GM19372 (cell line): ENCODE data around the gene IGHMBP2.

Experiments used
- ATAC-seq: cut with Tn5 transposase; IDR thresholded peaks from one replicate; pipeline ENCODE4 v1.9.1; 2021; ENCODE audit warnings: mild to moderate bottlenecking, low read depth, moderate library complexity; ENCODE audit not compliant: unreplicated experiment

Gene IGHMBP2

DNA sequence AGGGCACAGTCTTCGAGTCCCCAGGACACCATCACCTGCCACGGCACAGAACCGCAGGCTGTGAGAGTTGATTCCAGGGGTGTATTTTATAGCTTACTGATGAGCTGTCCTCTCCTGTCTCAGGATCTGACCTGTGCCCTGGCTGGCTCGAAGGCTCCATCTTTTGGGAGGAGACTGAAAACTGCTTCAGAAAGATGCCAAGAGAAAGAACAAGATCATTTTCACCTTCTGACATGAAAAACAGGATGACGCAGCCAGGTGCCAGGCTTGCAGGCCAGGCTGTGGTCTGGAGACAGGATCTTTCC, 74.9 kb downstream of the IGHMBP2 start:
- ATAC-seq = no peak

DNA sequence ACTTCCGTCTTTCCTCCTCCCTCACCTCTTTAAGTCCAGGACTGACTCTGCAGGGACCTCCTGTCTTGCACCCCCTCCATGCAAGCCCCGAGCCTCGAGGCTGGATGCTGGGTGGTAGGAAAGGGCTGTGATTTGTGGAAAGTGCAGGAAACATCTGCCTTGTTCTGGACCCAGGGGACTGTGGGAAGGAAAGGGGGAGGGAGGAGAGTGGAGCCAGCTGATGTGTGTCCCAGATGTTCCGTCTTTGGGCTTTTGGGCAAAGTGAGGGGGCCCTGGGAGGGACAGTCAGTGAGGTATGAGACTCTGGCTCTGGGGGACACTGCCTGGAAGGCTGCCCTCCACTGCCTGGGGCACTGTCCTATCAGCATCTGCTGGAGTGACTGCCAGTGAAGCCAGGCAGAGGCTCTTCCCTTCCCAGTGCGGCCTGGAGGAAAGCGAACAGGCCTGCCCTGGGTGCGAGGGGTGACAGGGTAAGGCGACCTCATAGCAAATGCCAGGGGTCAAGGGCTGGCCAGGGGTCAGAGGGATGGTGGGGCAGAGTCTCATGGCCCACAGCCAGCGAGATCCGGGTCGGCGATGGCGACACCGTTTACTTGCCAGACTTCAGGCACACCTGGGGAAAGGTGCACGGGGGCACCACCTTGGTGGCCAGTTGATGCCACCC, 75.4 kb downstream of the IGHMBP2 start:
- no peak for ATAC-seq

DNA sequence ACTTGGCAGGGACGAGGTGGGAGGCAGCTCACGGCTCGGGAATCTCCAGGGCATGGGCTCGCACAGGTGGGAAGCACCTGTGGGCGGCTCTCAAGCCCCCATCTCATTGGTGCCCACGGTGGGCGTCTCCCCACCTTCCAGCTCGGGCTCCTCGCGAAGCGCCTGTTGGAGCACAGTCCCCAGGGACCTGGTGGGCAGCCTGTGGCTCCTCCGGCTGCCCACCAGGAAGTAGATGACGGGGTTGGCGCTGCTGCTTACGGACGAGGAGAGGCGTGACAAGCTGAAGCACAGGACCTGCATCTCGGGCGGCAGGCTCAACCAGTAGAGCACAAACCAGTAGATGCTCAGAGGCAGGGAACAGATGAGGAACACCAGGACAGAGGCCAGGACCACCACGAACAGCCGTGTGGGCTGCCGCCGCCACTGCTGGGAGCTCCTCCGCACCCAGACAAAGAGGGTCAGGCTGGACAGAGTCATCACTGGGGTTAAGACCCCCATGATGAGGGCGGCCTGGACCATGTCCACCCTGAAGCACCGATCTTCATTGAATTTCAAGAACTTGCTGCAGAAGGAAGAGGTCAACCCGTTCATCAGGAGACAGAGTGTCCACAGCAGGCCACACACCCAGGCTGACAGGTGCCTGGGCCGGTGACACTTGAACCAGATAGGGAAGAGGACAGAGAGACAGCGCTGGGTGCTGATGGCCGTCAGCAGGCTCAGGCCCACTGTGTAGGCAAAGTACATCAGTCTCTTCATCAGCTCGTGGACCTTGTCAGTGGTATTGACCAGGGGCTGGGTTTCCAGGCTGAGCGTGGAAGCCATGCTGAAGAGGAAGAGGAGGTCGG, 76.5 kb downstream of the IGHMBP2 start:
- ATAC-seq = no peak

DNA sequence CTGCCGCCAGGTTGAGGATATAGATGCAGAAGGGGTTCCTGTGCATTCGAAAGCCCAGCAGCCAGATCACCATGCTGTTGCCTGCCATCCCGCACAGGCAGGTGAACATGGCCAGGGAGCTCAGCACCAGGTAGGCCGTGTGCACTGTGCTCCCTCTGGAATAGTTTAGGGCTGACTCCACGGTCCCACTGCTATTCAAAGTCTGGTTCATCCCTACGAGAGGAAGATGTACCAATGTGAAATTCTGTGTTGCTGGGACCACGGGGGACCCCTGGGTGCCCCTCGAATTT, 77.0 kb downstream of the IGHMBP2 start, which contains the start of gene MRGPRD:
MRGPRD (minus strand) TSS at position 211 of the 290 bp plus-strand sequence; CDS start at position 211, 0 bp downstream.
- ATAC-seq = no peak

DNA sequence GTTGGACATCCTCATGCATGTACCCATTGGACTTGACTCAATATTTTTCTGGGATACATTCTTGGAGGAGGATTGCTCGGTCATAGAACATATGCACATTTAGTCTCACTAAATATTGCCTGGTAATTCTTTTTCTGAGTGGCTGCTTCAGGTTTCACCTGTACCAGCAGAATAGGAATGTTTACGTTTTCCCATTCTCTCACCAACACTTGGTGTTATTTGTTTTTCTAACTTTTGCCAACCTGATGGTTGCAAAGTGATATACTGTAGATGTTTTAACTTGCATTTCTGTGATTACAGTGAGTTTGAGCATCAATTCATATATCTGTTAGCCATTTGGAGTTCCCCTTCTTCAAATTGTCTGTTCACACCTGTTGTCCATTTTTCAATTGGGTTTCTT, 78.4 kb downstream of the IGHMBP2 start:
- ATAC-seq = no peak

DNA sequence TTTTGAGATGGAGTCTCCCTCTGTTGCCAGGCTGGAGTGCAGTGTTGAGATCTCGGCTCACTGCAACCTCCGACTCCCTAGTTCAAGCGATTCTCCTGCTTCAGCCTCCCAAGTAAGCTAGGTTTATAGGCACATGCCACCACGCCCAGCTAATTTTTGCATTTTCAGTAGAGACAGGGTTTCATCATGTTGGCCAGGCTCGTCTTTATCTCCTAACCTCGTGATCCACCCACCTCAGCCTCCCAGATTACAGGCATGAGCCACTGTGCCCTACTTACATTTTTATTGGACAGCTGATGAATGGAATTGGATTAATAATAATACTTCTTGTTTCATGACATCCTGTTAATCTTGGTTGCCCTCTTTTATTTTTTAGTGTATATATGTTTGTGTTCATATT, 80.1 kb downstream of the IGHMBP2 start:
- ATAC-seq = no peak

DNA sequence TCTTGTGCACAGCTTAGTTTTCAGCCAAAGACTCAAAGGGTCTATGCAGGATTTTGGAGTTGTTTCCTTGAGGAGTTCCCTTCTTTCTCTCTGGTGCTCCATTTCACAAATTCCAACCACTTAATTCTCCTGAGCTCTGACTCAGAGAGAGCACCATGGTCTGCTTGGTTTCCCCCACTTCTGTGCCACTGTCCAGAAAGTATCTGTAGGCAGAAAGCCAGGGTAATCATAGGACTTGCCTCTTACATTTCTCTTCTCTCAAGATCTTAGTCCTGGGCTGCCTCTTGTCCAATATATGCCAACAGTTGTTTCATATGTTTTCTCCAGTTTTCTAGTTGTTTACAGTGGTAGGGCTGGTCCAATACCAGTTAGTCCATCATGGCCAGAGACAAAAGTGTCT, 83.5 kb downstream of the IGHMBP2 start:
- no peak for ATAC-seq

DNA sequence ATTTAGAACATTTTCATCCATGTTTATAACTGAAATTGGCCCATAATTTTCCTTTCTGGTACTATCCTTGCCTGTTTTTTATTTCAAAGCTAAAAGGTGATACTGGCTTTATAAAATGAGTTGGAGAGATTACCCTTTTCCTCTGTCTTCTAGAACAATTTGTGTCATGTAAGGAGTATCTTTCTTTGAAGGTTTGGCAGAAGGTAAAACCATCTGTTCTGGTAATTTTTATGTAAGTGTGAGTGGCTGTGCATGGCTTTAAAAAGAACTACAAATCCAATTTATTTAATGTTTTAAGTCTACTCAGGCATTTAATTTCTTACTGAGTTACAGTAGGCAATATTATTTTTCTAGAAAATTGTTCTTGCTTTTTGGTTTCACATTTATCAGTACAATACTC, 84.8 kb downstream of the IGHMBP2 start:
- no peak for ATAC-seq
